Stimulated activated effector memory CD8-positive, alpha-beta T cell treated with anti-CD3 and anti-CD28 coated beads, Interleukin-12 subunit alpha, Interleukin-12 subunit beta, amount 100 ng/mL, for 72 hours (primary cell): Measurements from ENCODE around the gene LONP2.
"Not testable (repeated sequence)": the region's sequence is repeated elsewhere in the genome, so short reads cannot be mapped to it uniquely, and the experiment has no call there.

Experiments
- ATAC-seq: fragments of 150-1000 bp; cut with Tn5 transposase; 2 replicates; pipeline ENCODE4 v1.10.0; 2021
- DNase-seq, 2 donors: peaks; one replicate each; pipeline ENCODE4 v3.0.0; 2021 to 2022; ENCODE audit warnings: low spot score in 2 of 2
- H3K27ac Mint-ChIP-seq: one replicate; pipeline ENCODE4 v1.8.0; 2022; ENCODE audit warnings: mild to moderate bottlenecking, mixed read lengths
- H3K36me3 Mint-ChIP-seq: one replicate; pipeline ENCODE4 v1.8.0; 2022; ENCODE audit warnings: mild to moderate bottlenecking, mixed read lengths
- H3K4me1 Mint-ChIP-seq: one replicate; pipeline ENCODE4 v1.8.0; 2022; ENCODE audit warnings: mixed read lengths
- H3K4me3 Mint-ChIP-seq: one replicate; pipeline ENCODE4 v1.8.0; 2022; ENCODE audit warnings: mild to moderate bottlenecking, mixed read lengths
- H3K9me3 Mint-ChIP-seq: one replicate; pipeline ENCODE4 v1.8.0; 2022; ENCODE audit warnings: mixed read lengths

Gene LONP2

GRCh38 chr16:48330189-48330840, 86.2 kb downstream of the LONP2 start:
- H3K27ac Mint-ChIP-seq: no peak overlapping the region
- ATAC-seq: no peak
- no peaks in the 10 kb centered on the region for H3K9me3 Mint-ChIP-seq

GRCh38 chr16:48330841-48331192, 86.7 kb downstream of the LONP2 start:
- Mint-ChIP-seq H3K36me3 (peaks cover 28% of the 10 kb centered on the region), H3K9me3 (no peaks in the 10 kb centered on the region), H3K27ac (no peak overlapping the region), H3K4me1 (no peaks in the 10 kb centered on the region), H3K4me3 (no peak overlapping the region)
- no peak for DNase-seq
- no peak for ATAC-seq

More at GRCh38 chr16:48330189-48330840, 86.2 kb downstream of the LONP2 start:
- Mint-ChIP-seq H3K4me1 (peaks cover 2% of the 10 kb centered on the region), H3K4me3 (no peak overlapping the region), H3K36me3 (peaks cover 30% of the 10 kb centered on the region)
- no peak for DNase-seq

GRCh38 chr16:48332978-48333377, 88.9 kb downstream of the LONP2 start:
- Mint-ChIP-seq H3K4me1 (no peaks in the 10 kb centered on the region), H3K4me3 (no peak overlapping the region), H3K27ac (no peak overlapping the region), H3K36me3 (peaks cover 43% of the 10 kb centered on the region), H3K9me3 (no peaks in the 10 kb centered on the region)
- DNase-seq (no peak), ATAC-seq (no peak)

GRCh38 chr16:48334325-48334724, 90.2 kb downstream of the LONP2 start:
- H3K36me3 Mint-ChIP-seq: peaks cover 55% of the 10 kb centered on the region
- no peaks in the 10 kb centered on the region for H3K9me3 Mint-ChIP-seq
- ATAC-seq: no peak
- no peak for DNase-seq
- no peak overlapping the region for H3K4me3 Mint-ChIP-seq
- H3K27ac Mint-ChIP-seq: peak overlapping the region; percentile 14
- peaks cover 5% of the 10 kb centered on the region for H3K4me1 Mint-ChIP-seq

- H3K27ac Mint-ChIP-seq: peak overlapping the region; percentile 41
- no peak overlapping the region for H3K4me3 Mint-ChIP-seq
- H3K4me1 Mint-ChIP-seq: peaks cover 12% of the 10 kb centered on the region
- H3K9me3 Mint-ChIP-seq: no peaks in the 10 kb centered on the region
- ATAC-seq (no peak), DNase-seq (no peak)
- peaks cover 70% of the 10 kb centered on the region for H3K36me3 Mint-ChIP-seq
Measured at GRCh38 chr16:48335961-48336360, 91.9 kb downstream of the LONP2 start.

- DNase-seq: no peak
- Mint-ChIP-seq H3K9me3 (no peaks in the 10 kb centered on the region), H3K27ac (peak overlapping the region; percentile 16), H3K36me3 (peaks cover 67% of the 10 kb centered on the region), H3K4me1 (peaks cover 12% of the 10 kb centered on the region), H3K4me3 (no peak overlapping the region)
- ATAC-seq: peak; percentile 62
Measured at GRCh38 chr16:48340054-48340453, 96.0 kb downstream of the LONP2 start.

GRCh38 chr16:48342591-48342990, 98.5 kb downstream of the LONP2 start:
- peaks cover 12% of the 10 kb centered on the region for H3K4me1 Mint-ChIP-seq
- H3K27ac Mint-ChIP-seq: peak overlapping the region; percentile 24
- H3K4me3 Mint-ChIP-seq: no peak overlapping the region
- no peaks in the 10 kb centered on the region for H3K9me3 Mint-ChIP-seq
- H3K36me3 Mint-ChIP-seq: peaks cover 66% of the 10 kb centered on the region
- ATAC-seq: no peak
- DNase-seq: no peak

GRCh38 chr16:48347191-48347865, 103.2 kb downstream of the LONP2 start:
- H3K9me3 Mint-ChIP-seq: no peaks in the 10 kb centered on the region
- H3K36me3 Mint-ChIP-seq: peaks cover 75% of the 10 kb centered on the region
- ATAC-seq: no peak
- no peak overlapping the region for H3K4me3 Mint-ChIP-seq
- no peaks in the 10 kb centered on the region for H3K4me1 Mint-ChIP-seq
- H3K27ac Mint-ChIP-seq: no peak overlapping the region
- DNase-seq: no peak

- H3K4me1 Mint-ChIP-seq: no peaks in the 10 kb centered on the region
- no peak overlapping the region for H3K4me3 Mint-ChIP-seq
- peaks cover 77% of the 10 kb centered on the region for H3K36me3 Mint-ChIP-seq
- no peak for ATAC-seq
- DNase-seq: no peak
- no peak overlapping the region for H3K27ac Mint-ChIP-seq
- no peaks in the 10 kb centered on the region for H3K9me3 Mint-ChIP-seq
Measured at GRCh38 chr16:48347980-48348379, 103.9 kb downstream of the LONP2 start.

- ATAC-seq (peak; percentile 83), DNase-seq (no peak)
- Mint-ChIP-seq H3K4me3 (no peak overlapping the region), H3K9me3 (no peaks in the 10 kb centered on the region), H3K4me1 (peaks cover 17% of the 10 kb centered on the region), H3K36me3 (peaks cover 92% of the 10 kb centered on the region), H3K27ac (peak overlapping the region; percentile 36)
Measured at GRCh38 chr16:48350736-48351135, 106.6 kb downstream of the LONP2 start.

- Mint-ChIP-seq H3K9me3 (no peaks in the 10 kb centered on the region), H3K4me3 (no peak overlapping the region), H3K36me3 (peaks cover 95% of the 10 kb centered on the region), H3K4me1 (peaks cover 17% of the 10 kb centered on the region), H3K27ac (peak overlapping the region; percentile 48)
- ATAC-seq (no peak), DNase-seq (no peak)
Measured at GRCh38 chr16:48352648-48353390, 108.7 kb downstream of the LONP2 start.

- H3K9me3 Mint-ChIP-seq: no peaks in the 10 kb centered on the region
- ATAC-seq: peak; percentile 87
- peak overlapping the region; percentile 48 for H3K27ac Mint-ChIP-seq
- peaks cover 87% of the 10 kb centered on the region for H3K36me3 Mint-ChIP-seq
- H3K4me1 Mint-ChIP-seq: peaks cover 17% of the 10 kb centered on the region
- DNase-seq: peak; percentile 29 to 72
- no peak overlapping the region for H3K4me3 Mint-ChIP-seq
Measured at GRCh38 chr16:48353565-48354163, 109.6 kb downstream of the LONP2 start.

- not testable (repeated sequence) for H3K4me3 Mint-ChIP-seq, H3K9me3 Mint-ChIP-seq, DNase-seq
- H3K36me3 Mint-ChIP-seq: peaks cover 80% of the 10 kb centered on the region
- H3K27ac Mint-ChIP-seq: peak overlapping the region; percentile 20
- peak; percentile 51 for ATAC-seq
- peaks cover 17% of the 10 kb centered on the region for H3K4me1 Mint-ChIP-seq
Measured at GRCh38 chr16:48354385-48354784, 110.3 kb downstream of the LONP2 start.

- H3K36me3 Mint-ChIP-seq: peaks cover 72% of the 10 kb centered on the region
- DNase-seq (no peak), ATAC-seq (no peak)
Measured at GRCh38 chr16:48354877-48355855, 111.1 kb downstream of the LONP2 start.

More at GRCh38 chr16:48354877-48355855, 111.1 kb downstream of the LONP2 start:
- peak overlapping the region; percentile 20 for H3K27ac Mint-ChIP-seq
- no peaks in the 10 kb centered on the region for H3K9me3 Mint-ChIP-seq
- H3K4me1 Mint-ChIP-seq: peaks cover 17% of the 10 kb centered on the region
- H3K4me3 Mint-ChIP-seq: no peak overlapping the region
